SU-DHL-6 (cell line): Measurements from ENCODE around the gene HEATR3.

Source experiments
- H2AFZ ChIP-seq: fragments of 200-600 bp; sonication (generic); 2 replicates; pipeline ENCODE4 v1.6.1; 2014; ENCODE audit warnings: low read depth, mild to moderate bottlenecking, moderate library complexity, mixed read lengths, antibody characterized with exemption, low read length; ENCODE audit not compliant: severe bottlenecking
- H3F3A ChIP-seq: fragments of 200-600 bp; shearing (Covaris generic); 2 replicates; pipeline ENCODE4 v1.6.0; 2016; ENCODE audit warnings: antibody characterized with exemption, mild to moderate bottlenecking; ENCODE audit not compliant: insufficient read depth
- H3K27ac ChIP-seq: fragments of 200-600 bp; sonication (generic); 2 replicates; pipeline ENCODE4 v1.5.1; 2016; ENCODE audit warnings: low read depth, mild to moderate bottlenecking, low read length, moderate library complexity, mixed read lengths
- H3K27me3 ChIP-seq: fragments of 200-600 bp; sonication (generic), shearing (Covaris generic); 2 replicates; pipeline ENCODE4 v1.6.0; 2014; ENCODE audit warnings: mild to moderate bottlenecking, low read length
- H3K36me3 ChIP-seq: fragments of 200-600 bp; sonication (generic); 2 replicates; pipeline ENCODE4 v1.6.1; 2014; ENCODE audit warnings: mild to moderate bottlenecking, low read length, mixed read lengths
- H3K4me2 ChIP-seq: fragments of 300-600, 200-600 bp; shearing (Covaris generic), sonication (generic); 2 replicates; pipeline ENCODE4 v1.6.0; 2014; ENCODE audit warnings: low read length, low read depth, mild to moderate bottlenecking; ENCODE audit not compliant: poor library complexity, severe bottlenecking
- H3K4me3 ChIP-seq: fragments of 200-600 bp; sonication (generic); 2 replicates; pipeline ENCODE4 v1.5.1; 2014; ENCODE audit warnings: antibody characterized with exemption, low read length, mild to moderate bottlenecking, mixed read lengths; ENCODE audit not compliant: insufficient read depth, poor library complexity, severe bottlenecking
- H3K79me2 ChIP-seq: fragments of 200-600 bp; sonication (generic); 2 replicates; pipeline ENCODE4 v1.6.1; 2014; ENCODE audit warnings: mild to moderate bottlenecking, low read length, moderate library complexity; ENCODE audit not compliant: insufficient read depth
- H3K9ac ChIP-seq: fragments of 200-600 bp; sonication (generic); 2 replicates; pipeline ENCODE4 v1.7.0; 2014; ENCODE audit warnings: mild to moderate bottlenecking, low read length
- H3K9me2 ChIP-seq: fragments of 200-600 bp; sonication (generic); replicated peaks from 2 replicates; pipeline ENCODE4 v1.6.1; 2014; ENCODE audit warnings: low read length; ENCODE audit not compliant: insufficient read depth
- H3K9me3 ChIP-seq: fragments of 200-600 bp; sonication (generic); 2 replicates; pipeline ENCODE4 v1.6.1; 2014; ENCODE audit warnings: low read length, mixed read lengths; ENCODE audit not compliant: insufficient read depth
- H4K20me1 ChIP-seq: fragments of 200-600 bp; sonication (generic); 2 replicates; pipeline ENCODE4 v1.6.1; 2014; ENCODE audit warnings: low read depth, mild to moderate bottlenecking, antibody characterized with exemption, low read length, moderate library complexity, mixed read lengths
- EZH2phosphoT487 ChIP-seq: fragments of 200-600 bp; sonication (generic), shearing (Covaris generic); conservative IDR thresholded peaks from 2 replicates; pipeline ENCODE4 v1.6.1; 2018; ENCODE audit warnings: mild to moderate bottlenecking, antibody characterized with exemption, low read length, moderate library complexity, mixed read lengths
- TF ChIP-seq, protein P1 (sequence below): fragments of 200-600 bp; sonication (generic); IDR thresholded peaks from one replicate; pipeline ENCODE4 v1.5.1; 2017; ENCODE audit warnings: antibody characterized with exemption, mild to moderate bottlenecking, low read length, moderate library complexity; ENCODE audit not compliant: insufficient read depth, poor library complexity, severe bottlenecking

HEATR3 gene

GRCh38 chr16:50023641-50024040 lies 42.1 kb upstream of the HEATR3 start:
- Histone ChIP-seq H3K79me2 (peaks cover 27% of the 10 kb centered on the region), H3K9ac (no peak overlapping the region), H3K4me3 (no peak overlapping the region), H3K36me3 (peaks cover 4% of the 10 kb centered on the region; the same call in 1 of the 2 replicates), H3K27ac (no peak overlapping the region), H3K27me3 (no peaks in the 10 kb centered on the region), H3F3A (no peaks in the 10 kb centered on the region), H2AFZ (no peak overlapping the region), H3K9me2 (no peaks in the 10 kb centered on the region), H3K9me3 (no peaks in the 10 kb centered on the region), H3K4me2 (no peak overlapping the region), H4K20me1 (no peaks in the 10 kb centered on the region)
- TF ChIP-seq, protein P1, sequence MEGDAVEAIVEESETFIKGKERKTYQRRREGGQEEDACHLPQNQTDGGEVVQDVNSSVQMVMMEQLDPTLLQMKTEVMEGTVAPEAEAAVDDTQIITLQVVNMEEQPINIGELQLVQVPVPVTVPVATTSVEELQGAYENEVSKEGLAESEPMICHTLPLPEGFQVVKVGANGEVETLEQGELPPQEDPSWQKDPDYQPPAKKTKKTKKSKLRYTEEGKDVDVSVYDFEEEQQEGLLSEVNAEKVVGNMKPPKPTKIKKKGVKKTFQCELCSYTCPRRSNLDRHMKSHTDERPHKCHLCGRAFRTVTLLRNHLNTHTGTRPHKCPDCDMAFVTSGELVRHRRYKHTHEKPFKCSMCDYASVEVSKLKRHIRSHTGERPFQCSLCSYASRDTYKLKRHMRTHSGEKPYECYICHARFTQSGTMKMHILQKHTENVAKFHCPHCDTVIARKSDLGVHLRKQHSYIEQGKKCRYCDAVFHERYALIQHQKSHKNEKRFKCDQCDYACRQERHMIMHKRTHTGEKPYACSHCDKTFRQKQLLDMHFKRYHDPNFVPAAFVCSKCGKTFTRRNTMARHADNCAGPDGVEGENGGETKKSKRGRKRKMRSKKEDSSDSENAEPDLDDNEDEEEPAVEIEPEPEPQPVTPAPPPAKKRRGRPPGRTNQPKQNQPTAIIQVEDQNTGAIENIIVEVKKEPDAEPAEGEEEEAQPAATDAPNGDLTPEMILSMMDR: no peak
- TF ChIP-seq EZH2phosphoT487: no peak

DNA sequence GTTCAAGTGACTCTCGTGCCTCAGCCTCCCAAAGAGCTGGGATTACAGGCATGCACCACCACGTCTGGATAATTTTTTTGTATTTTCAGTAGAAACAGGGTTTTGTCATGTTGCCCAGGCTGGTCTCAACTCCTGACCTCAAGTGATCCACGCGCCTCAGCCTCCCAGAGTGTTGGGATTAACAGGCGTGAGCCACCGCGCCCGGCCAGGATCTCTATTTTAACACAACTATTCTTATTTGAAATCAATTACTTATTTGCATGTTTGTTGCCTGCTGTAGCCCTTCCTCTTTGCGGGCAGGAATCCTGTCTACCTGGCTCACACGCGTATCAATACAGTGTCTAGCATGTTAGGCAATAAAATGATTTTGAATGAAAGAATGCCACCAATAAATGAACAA lies 41.6 kb upstream of the HEATR3 start:
- Histone ChIP-seq H3K27ac (no peak overlapping the region), H3F3A (no peaks in the 10 kb centered on the region), H2AFZ (peak overlapping the region; percentile 91), H3K36me3 (peaks cover 6% of the 10 kb centered on the region; the same call in 1 of the 2 replicates), H4K20me1 (no peaks in the 10 kb centered on the region), H3K9ac (peak overlapping the region; percentile 26), H3K27me3 (no peaks in the 10 kb centered on the region), H3K4me3 (peak overlapping the region; percentile 19), H3K9me3 (no peaks in the 10 kb centered on the region), H3K79me2 (peaks cover 27% of the 10 kb centered on the region), H3K9me2 (no peaks in the 10 kb centered on the region), H3K4me2 (peak overlapping the region; percentile 52)
- TF ChIP-seq, protein P1: no peak
- TF ChIP-seq EZH2phosphoT487: no peak

GRCh38 chr16:50024684-50025536 lies 40.9 kb upstream of the HEATR3 start, which contains the start of gene CNEP1R1:
Gene CNEP1R1 (plus strand): TSS chr16:50025225. CDS start chr16:50025316, 91 bp downstream.
- peak within 1 kb of the TSS; percentile 84 for H3K4me2 ChIP-seq
- H3K79me2 ChIP-seq: peaks cover 27% of the 10 kb centered on the region
- peak within 1 kb of the TSS; percentile 92 for H3K4me3 ChIP-seq
- peak within 1 kb of the TSS; percentile 91 for H2AFZ ChIP-seq
- no peaks in the 10 kb centered on the region for H3K9me2 ChIP-seq
- H3F3A ChIP-seq: no peaks in the 10 kb centered on the region
- TF ChIP-seq EZH2phosphoT487: no peak
- TF ChIP-seq, protein P1: peak; percentile 97
- no peaks in the 10 kb centered on the region for H3K27me3 ChIP-seq
- H3K9me3 ChIP-seq: no peaks in the 10 kb centered on the region
- peak within 1 kb of the TSS; percentile 86 for H3K9ac ChIP-seq
- H3K36me3 ChIP-seq: peaks cover 6% of the 10 kb centered on the region; the same call in 1 of the 2 replicates
- H4K20me1 ChIP-seq: no peaks in the 10 kb centered on the region
- peak within 1 kb of the TSS; percentile 37 for H3K27ac ChIP-seq
